Endodermal cell (in vitro differentiated cells): ENCODE measurements around the gene SLC66A2. TPM values are rescaled to one million over a fixed set of nuclear protein-coding genes. Genes with fewer than 3 reads are reported as not detected.
"Not testable (repeated sequence)": the region's sequence is repeated elsewhere in the genome, so short reads cannot be mapped to it uniquely, and the experiment has no call there.

Source experiments
- DNase-seq: peaks from one replicate; pipeline ENCODE4 v3.0.0-alpha.2; 2017
- H3K27ac ChIP-seq: 2 replicates; pipeline ENCODE4 v1.5.1; 2013; ENCODE audit warnings: mild to moderate bottlenecking, low read depth, low read length, moderate library complexity
- H3K27me3 ChIP-seq: 2 replicates; pipeline ENCODE4 v1.6.1; 2013; ENCODE audit warnings: mild to moderate bottlenecking, low read length, moderate library complexity; ENCODE audit not compliant: insufficient read depth, control insufficient read depth, poor library complexity, severe bottlenecking
- H3K36me3 ChIP-seq: 2 replicates; pipeline ENCODE4 v1.7.0; 2013; ENCODE audit warnings: mild to moderate bottlenecking, low read length, moderate library complexity; ENCODE audit not compliant: control insufficient read depth, insufficient read depth
- H3K4me1 ChIP-seq: one replicate; pipeline ENCODE4 v1.7.0; 2013; ENCODE audit warnings: low read length; ENCODE audit not compliant: control insufficient read depth, insufficient read depth
- H3K4me3 ChIP-seq: 2 replicates; pipeline ENCODE4 v1.5.1; 2013; ENCODE audit warnings: mild to moderate bottlenecking, low read length, moderate library complexity
- H3K9ac ChIP-seq: 2 replicates; pipeline ENCODE4 v1.6.1; 2013; ENCODE audit warnings: mild to moderate bottlenecking, low read length, moderate library complexity; ENCODE audit not compliant: poor library complexity, severe bottlenecking; ENCODE audit errors: extremely low read depth
- H3K9me3 ChIP-seq: 2 replicates; pipeline ENCODE4 v1.6.1; 2013; ENCODE audit warnings: mild to moderate bottlenecking, low read length, moderate library complexity; ENCODE audit not compliant: control insufficient read depth
- H3K27ac Mint-ChIP-seq: 2 replicates; pipeline ENCODE4 v1.8.0; 2020; ENCODE audit warnings: mixed read lengths
- H3K27me3 Mint-ChIP-seq: 2 replicates; pipeline ENCODE4 v1.8.0; 2021; ENCODE audit warnings: mild to moderate bottlenecking, mixed read lengths; ENCODE audit not compliant: insufficient read depth
- H3K36me3 Mint-ChIP-seq: 2 replicates; pipeline ENCODE4 v1.8.0; 2020; ENCODE audit warnings: low read depth, mixed read lengths
- H3K4me1 Mint-ChIP-seq: 2 replicates; pipeline ENCODE4 v1.8.0; 2020; ENCODE audit warnings: mixed read lengths
- H3K4me3 Mint-ChIP-seq: 2 replicates; pipeline ENCODE4 v1.8.0; 2020; ENCODE audit warnings: mild to moderate bottlenecking, moderate library complexity, mixed read lengths
- H3K9me3 Mint-ChIP-seq: 2 replicates; pipeline ENCODE4 v1.8.0; 2020; ENCODE audit warnings: mild to moderate bottlenecking, mixed read lengths
- CTCF ChIP-seq: fragments of 200-600 bp; sonication (generic); conservative IDR thresholded peaks from 2 replicates; pipeline ENCODE4 v1.5.0; 2021; ENCODE audit warnings: antibody characterized with exemption, mild to moderate bottlenecking
- WGBS, 2 experiments: methylation state at CpG; one replicate each; pipeline versions ENCODE4 v1.1.5 to v1.1.7; 2013; ENCODE audit warnings: missing lambda C conversion rate in 2 of 2, mixed read lengths in 1 of 2; ENCODE audit not compliant: insufficient coverage in 1 of 2, insufficient read length in 1 of 2; 5-methylcytosine and 5-hydroxymethylcytosine counted together
- total RNA-seq, 2 donors: library from RNA; stranded (reverse); fragmentation: NEBNext Ultra II Directional in 1 of 2; extraction: Animal tissue kit (Norgen Biotek cat#: 25700) in 1 of 2; gene quantifications; 2 replicates in 1 of 2; 3 replicates in 1 of 2; pipeline ENCODE4 v1.2.1, GENCODE V29; 2021

SLC66A2 gene
- total RNA-seq, 2 donors from 2014 or later: 30.3 to 32.4 TPM

GRCh38 chr18:79960921-79961526 lies 9.6 kb upstream of the SLC66A2 start:
- H3K36me3 ChIP-seq: no peaks in the 10 kb centered on the region
- peaks cover 7% of the 10 kb centered on the region for H3K27me3 ChIP-seq
- peaks cover 10% of the 10 kb centered on the region for H3K4me1 ChIP-seq
- Mint-ChIP-seq H3K4me3 (peak overlapping the region; percentile 26), H3K27ac (no peak overlapping the region), H3K27me3 (peaks cover 81% of the 10 kb centered on the region), H3K9me3 (peaks cover 2% of the 10 kb centered on the region), H3K36me3 (no peaks in the 10 kb centered on the region), H3K4me1 (peaks cover 18% of the 10 kb centered on the region)
- no peaks in the 10 kb centered on the region for H3K9me3 ChIP-seq
- H3K9ac ChIP-seq: no peak overlapping the region
- DNase-seq: no peak
- TF ChIP-seq CTCF: no peak
- no peak overlapping the region for H3K27ac ChIP-seq
- 86 to 89% methylated on average over 10 to 16 of the region's 16 CpGs for WGBS, 2 experiments
- H3K4me3 ChIP-seq: no peak overlapping the region

GRCh38 chr18:79960161-79960801 lies 8.8 kb upstream of the SLC66A2 start:
- not testable (repeated sequence) for H3K27ac ChIP-seq, H3K9me3 Mint-ChIP-seq, H3K36me3 Mint-ChIP-seq, H3K9ac ChIP-seq, H3K9me3 ChIP-seq, H3K4me1 ChIP-seq, H3K27me3 ChIP-seq, H3K36me3 ChIP-seq
- Mint-ChIP-seq H3K4me1 (peaks cover 18% of the 10 kb centered on the region), H3K4me3 (peak overlapping the region; percentile 26), H3K27ac (peak overlapping the region; percentile 90), H3K27me3 (peaks cover 85% of the 10 kb centered on the region)
- TF ChIP-seq CTCF: peak; percentile 19
- H3K4me3 ChIP-seq: peak overlapping the region; percentile 60
- DNase-seq: peak; percentile 74
- WGBS, 2 experiments: 8 to 10% methylated on average over 8 to 11 of the region's 12 CpGs

GRCh38 chr18:79958981-79959380 lies 7.5 kb upstream of the SLC66A2 start:
- DNase-seq: no peak
- H3K27ac ChIP-seq: no peak overlapping the region
- H3K4me3 ChIP-seq: no peak overlapping the region
- no peak overlapping the region for H3K27ac Mint-ChIP-seq
- H3K4me1 ChIP-seq: peaks cover 10% of the 10 kb centered on the region
- H3K9me3 Mint-ChIP-seq: no peaks in the 10 kb centered on the region
- H3K36me3 Mint-ChIP-seq: no peaks in the 10 kb centered on the region
- no peak overlapping the region for H3K4me3 Mint-ChIP-seq
- no peak overlapping the region for H3K9ac ChIP-seq
- H3K36me3 ChIP-seq: no peaks in the 10 kb centered on the region
- H3K9me3 ChIP-seq: no peaks in the 10 kb centered on the region
- H3K27me3 Mint-ChIP-seq: peaks cover 92% of the 10 kb centered on the region
- WGBS, 2 experiments: 90 to 95% methylated on average over 2 of the region's 2 CpGs
- no peak for TF ChIP-seq CTCF
- peaks cover 7% of the 10 kb centered on the region for H3K27me3 ChIP-seq
- peaks cover 18% of the 10 kb centered on the region for H3K4me1 Mint-ChIP-seq
